BJ (cell line): ENCODE results near the gene TMX1. TPM values are rescaled to one million over a fixed set of nuclear protein-coding genes. Genes with fewer than 3 reads are reported as not detected.

Experiments
- CTCF ChIA-PET: fragments of 350-600 bp; formaldehyde crosslinking; extraction: SDS; loops from one replicate; lab custom pipeline; 2021; ENCODE audit warnings: antibody characterized with exemption, inconsistent platforms; lab: Yijun Ruan, JAX
- POLR2A ChIA-PET: fragments of 300-600 bp; sonication (Branson Sonifier 250); formaldehyde crosslinking; extraction: SDS; loops from one replicate; lab custom pipeline; 2021; ENCODE audit warnings: antibody characterized with exemption; lab: Charles Lee
- DNase-seq: peaks from one replicate; pipeline ENCODE4 v3.0.0-alpha.2; 2011; ENCODE audit warnings: low read depth
- H3K27me3 ChIP-seq: 2 replicates; pipeline ENCODE4 v1.6.0; 2011; ENCODE audit warnings: low read length; ENCODE audit not compliant: control insufficient read depth, insufficient read depth
- H3K36me3 ChIP-seq: 2 replicates; pipeline ENCODE4 v1.5.1; 2011; ENCODE audit warnings: low read length; ENCODE audit not compliant: control insufficient read depth, insufficient read depth
- H3K4me3 ChIP-seq: 2 replicates; pipeline ENCODE4 v1.5.1; 2011; ENCODE audit warnings: low read depth, mild to moderate bottlenecking, control low read depth, low read length
- polyA plus RNA-seq: library from polyadenylated mRNA; depleted of rRNA; stranded (reverse); fragments of >200 nt; gene quantifications from 2 replicates; pipeline ENCODE4 v1.2.3, GENCODE V29; 2011
- TF ChIP-seq, protein P1 (sequence below): IDR thresholded peaks from 2 replicates; pipeline ENCODE4 v1.5.1; 2011; ENCODE audit warnings: low read depth, mild to moderate bottlenecking, control low read depth, inconsistent platforms, low read length, moderate library complexity; ENCODE audit not compliant: insufficient read depth

The TMX1 gene
- polyA plus RNA-seq, 1 experiment: 10.4 TPM

GRCh38 chr14:51224551-51224950 lies 15.5 kb upstream of the TMX1 start:
- H3K27me3 ChIP-seq: no peaks in the 10 kb centered on the region
- TF ChIP-seq, protein P1, sequence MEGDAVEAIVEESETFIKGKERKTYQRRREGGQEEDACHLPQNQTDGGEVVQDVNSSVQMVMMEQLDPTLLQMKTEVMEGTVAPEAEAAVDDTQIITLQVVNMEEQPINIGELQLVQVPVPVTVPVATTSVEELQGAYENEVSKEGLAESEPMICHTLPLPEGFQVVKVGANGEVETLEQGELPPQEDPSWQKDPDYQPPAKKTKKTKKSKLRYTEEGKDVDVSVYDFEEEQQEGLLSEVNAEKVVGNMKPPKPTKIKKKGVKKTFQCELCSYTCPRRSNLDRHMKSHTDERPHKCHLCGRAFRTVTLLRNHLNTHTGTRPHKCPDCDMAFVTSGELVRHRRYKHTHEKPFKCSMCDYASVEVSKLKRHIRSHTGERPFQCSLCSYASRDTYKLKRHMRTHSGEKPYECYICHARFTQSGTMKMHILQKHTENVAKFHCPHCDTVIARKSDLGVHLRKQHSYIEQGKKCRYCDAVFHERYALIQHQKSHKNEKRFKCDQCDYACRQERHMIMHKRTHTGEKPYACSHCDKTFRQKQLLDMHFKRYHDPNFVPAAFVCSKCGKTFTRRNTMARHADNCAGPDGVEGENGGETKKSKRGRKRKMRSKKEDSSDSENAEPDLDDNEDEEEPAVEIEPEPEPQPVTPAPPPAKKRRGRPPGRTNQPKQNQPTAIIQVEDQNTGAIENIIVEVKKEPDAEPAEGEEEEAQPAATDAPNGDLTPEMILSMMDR: no peak
- ChIA-PET CTCF (no interaction called here), POLR2A (no interaction called here)
- no peaks in the 10 kb centered on the region for H3K36me3 ChIP-seq
- no peak for DNase-seq
- no peak overlapping the region for H3K4me3 ChIP-seq

DNA sequence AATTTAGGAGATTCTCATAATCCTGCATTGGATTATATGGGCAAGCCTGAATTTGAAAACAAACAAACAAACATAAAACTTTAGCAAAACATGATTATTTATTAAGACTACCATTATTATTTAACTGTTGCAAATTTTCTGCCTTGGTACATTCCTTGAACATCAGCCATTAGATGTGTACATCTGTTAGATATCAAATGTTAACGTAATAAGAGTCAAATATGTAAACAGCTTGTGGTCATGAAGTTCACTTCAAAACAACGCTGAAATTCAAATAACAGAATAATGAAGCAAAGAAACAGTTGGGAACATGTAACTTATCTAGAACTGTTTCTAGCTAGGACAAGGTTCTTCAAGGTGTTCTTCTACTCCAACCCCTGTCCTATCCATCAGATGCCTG lies 14.3 kb upstream of the TMX1 start:
- ChIA-PET POLR2A (interaction anchor here (0.7 kb wide), 1 partner anchor 377 kb away, joined by 4 read pairs; no protein-coding TSS in a partner anchor), CTCF (no interaction called here)
- H3K36me3 ChIP-seq: no peaks in the 10 kb centered on the region
- TF ChIP-seq, protein P1: no peak
- no peak overlapping the region for H3K4me3 ChIP-seq
- DNase-seq: peak; percentile 14
- H3K27me3 ChIP-seq: no peaks in the 10 kb centered on the region

DNA sequence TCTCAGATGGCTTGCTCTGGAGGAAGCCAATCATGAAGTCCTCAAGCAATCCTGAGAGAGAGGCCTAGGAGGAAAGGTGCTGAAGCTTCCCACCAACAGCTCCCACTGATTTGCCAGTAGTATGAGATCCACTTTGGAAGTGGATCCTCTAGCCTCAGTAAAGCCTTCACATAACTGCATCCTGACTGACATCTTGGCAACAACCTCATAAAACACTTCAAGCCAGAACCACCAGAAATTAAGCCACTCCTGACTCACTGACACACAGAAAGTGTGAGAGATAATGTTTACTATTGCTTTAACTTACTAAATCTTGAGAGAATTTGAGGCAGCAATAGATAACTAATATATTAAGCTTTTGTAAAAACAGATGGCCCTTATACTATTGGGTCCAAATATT lies 11.7 kb upstream of the TMX1 start:
- Histone ChIP-seq H3K36me3 (no peaks in the 10 kb centered on the region), H3K27me3 (0 out of 2 replicates have a peak, but pooled peaks cover 1% of the 10 kb centered on the region), H3K4me3 (no peak overlapping the region)
- DNase-seq: no peak
- ChIA-PET CTCF (interaction anchor here (0.9 to 2.4 kb wide), 3 partner anchors 9 to 548 kb away, joined by 3 to 7 read pairs (median 6); no protein-coding TSS in a partner anchor), POLR2A (no interaction called here)
- TF ChIP-seq, protein P1: no peak

DNA sequence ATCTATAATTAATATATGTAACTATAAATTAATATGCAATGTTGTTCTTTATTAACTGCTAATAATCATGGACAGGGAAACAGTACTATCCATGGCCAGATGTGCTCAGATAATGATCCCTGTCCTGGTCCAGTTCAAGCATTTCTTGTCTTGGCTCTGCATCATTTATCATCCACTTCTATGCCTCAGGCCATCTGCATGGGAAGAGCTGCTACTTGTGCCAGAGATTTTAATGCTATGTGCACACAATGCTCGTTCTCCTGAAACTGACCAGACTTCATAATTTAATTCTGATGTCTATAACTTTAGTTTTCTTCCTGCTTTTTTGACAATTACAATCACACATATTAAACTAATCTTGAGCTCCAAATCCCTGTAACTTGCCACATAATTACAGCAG lies 11.2 kb upstream of the TMX1 start:
- Histone ChIP-seq H3K36me3 (no peaks in the 10 kb centered on the region), H3K27me3 (0 out of 2 replicates have a peak, but pooled peaks cover 1% of the 10 kb centered on the region), H3K4me3 (no peak overlapping the region)
- ChIA-PET CTCF (interaction anchor here (0.9 to 2.4 kb wide), 3 partner anchors 10 to 547 kb away, joined by 3 to 7 read pairs (median 6); no protein-coding TSS in a partner anchor), POLR2A (no interaction called here)
- TF ChIP-seq, protein P1: no peak
- DNase-seq: no peak

- CTCF ChIA-PET: no interaction called here
- TF ChIP-seq, protein P1: no peak
- H3K4me3 ChIP-seq: no peak overlapping the region
- 0 out of 2 replicates have a peak, but pooled peaks cover 1% of the 10 kb centered on the region for H3K27me3 ChIP-seq
- DNase-seq: no peak
- POLR2A ChIA-PET: no interaction called here
- no peaks in the 10 kb centered on the region for H3K36me3 ChIP-seq
These were observed 3.7 kb upstream of the TMX1 start for GRCh38 chr14:51236314-51236713.
